A673 (cell line): Measurements from ENCODE around the gene PCSK7. TPM values are rescaled to one million over a fixed set of nuclear protein-coding genes. Genes with fewer than 3 reads are reported as not detected.

Experiments
- BruUV-seq: library from RNA; stranded (reverse); fragments of 400-500 nt; replicated peaks from 2 replicates; lab custom pipeline; 2021; lab: Mats Ljungman, UMichigan
- CTCF ChIA-PET: fragments of 300-600 bp; sonication (Branson Sonifier 250); formaldehyde crosslinking; loops from one replicate; lab custom pipeline; 2022; ENCODE audit warnings: antibody characterized with exemption; lab: Charles Lee
- POLR2A ChIA-PET: fragments of 300-600 bp; sonication (Branson Sonifier 250); formaldehyde crosslinking; loops from one replicate; lab custom pipeline; 2022; ENCODE audit warnings: antibody characterized with exemption; ENCODE audit not compliant: low non-redundant PET; lab: Charles Lee
- DNase-seq: peaks from one replicate; pipeline ENCODE4 v3.0.0-alpha.2; 2015; ENCODE audit warnings: low spot score
- H3K27ac ChIP-seq: fragments of 200-600 bp; sonication (generic); 2 replicates; pipeline ENCODE4 v1.5.1; 2016; ENCODE audit warnings: mixed run types, low read depth, mild to moderate bottlenecking, mixed read lengths, antibody characterized with exemption, low read length; ENCODE audit not compliant: poor library complexity, severe bottlenecking
- H3K27me3 ChIP-seq: fragments of 200-600 bp; sonication (generic); replicated peaks from 2 replicates; pipeline ENCODE4 v1.6.1; 2017; ENCODE audit warnings: mixed run types, low read depth, mild to moderate bottlenecking, mixed read lengths, antibody characterized with exemption, low read length; ENCODE audit not compliant: insufficient read depth, poor library complexity
- H3K36me3 ChIP-seq: fragments of 200-600 bp; sonication (generic); 2 replicates; pipeline ENCODE4 v1.6.1; 2016; ENCODE audit warnings: mixed run types, mild to moderate bottlenecking, mixed read lengths, antibody characterized with exemption, low read length; ENCODE audit not compliant: insufficient read depth, poor library complexity, severe bottlenecking
- H3K4me1 ChIP-seq: fragments of 200-600 bp; sonication (generic); 2 replicates; pipeline ENCODE4 v1.6.1; 2017; ENCODE audit warnings: mixed run types, mild to moderate bottlenecking, mixed read lengths, antibody characterized with exemption, low read length; ENCODE audit not compliant: insufficient read depth, poor library complexity, severe bottlenecking
- H3K4me3 ChIP-seq: fragments of 200-600 bp; sonication (generic); 2 replicates; pipeline ENCODE4 v1.5.1; 2016; ENCODE audit warnings: low read depth, mixed run types, mild to moderate bottlenecking, mixed read lengths, low read length; ENCODE audit not compliant: poor library complexity, severe bottlenecking
- H3K9me3 ChIP-seq: fragments of 200-600 bp; sonication (generic); 2 replicates; pipeline ENCODE4 v1.6.1; 2016; ENCODE audit warnings: mixed run types, low read depth, mild to moderate bottlenecking, mixed read lengths, antibody characterized with exemption, low read length; ENCODE audit not compliant: poor library complexity, severe bottlenecking
- EZH2 ChIP-seq: fragments of 200-600 bp; sonication (generic); IDR thresholded peaks from 2 replicates; pipeline ENCODE4 v1.6.1; 2017; ENCODE audit warnings: borderline replicate concordance, low read depth, mild to moderate bottlenecking, mixed read lengths, antibody characterized with exemption, low read length; ENCODE audit not compliant: poor library complexity, severe bottlenecking
- intact Hi-C: fragments of 100-400 bp; cut with micrococcal nuclease; formaldehyde crosslinking; loops from one replicate; pipeline ENCODE4 v1.10.0; 2022; ENCODE audit not compliant: unreplicated experiment
- total RNA-seq: library from RNA; stranded (reverse); gene quantifications from 2 replicates; pipeline ENCODE4 v1.2.3, GENCODE V29; 2021
- TF ChIP-seq, protein P1 (sequence below): fragments of 300-800, 200-600 bp; sonication (generic); conservative IDR thresholded peaks from 2 replicates; pipeline ENCODE4 v1.5.1; 2017; ENCODE audit warnings: low read depth, mild to moderate bottlenecking, antibody characterized with exemption, low read length, moderate library complexity, mixed read lengths

The PCSK7 gene
- total RNA-seq, 1 experiment from 2014 or later = 49.0 TPM

DNA sequence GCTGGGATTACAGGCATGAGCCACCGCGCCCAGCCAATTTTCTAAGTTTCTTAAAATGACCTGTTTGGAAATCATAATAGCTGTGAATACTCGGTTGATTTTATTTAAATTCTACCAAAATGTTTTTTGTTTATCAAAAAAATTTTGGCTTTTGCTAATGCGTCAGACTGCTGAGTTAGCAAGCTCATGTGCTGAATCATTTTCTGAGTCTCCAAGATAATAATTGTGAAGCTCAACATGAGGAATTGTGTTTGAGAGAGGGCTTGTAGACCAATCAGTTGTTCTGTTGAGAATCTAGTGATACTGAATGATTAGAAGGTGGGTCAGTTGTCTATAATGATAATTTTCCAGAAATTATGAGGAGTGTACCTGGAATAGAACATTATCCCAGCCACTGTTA, 16.5 kb upstream of the PCSK7 start:
- intact Hi-C loops = no loop called here
- H3K9me3 ChIP-seq = no peaks in the 10 kb centered on the region
- CTCF ChIA-PET = interaction anchor here (0.6 kb wide), 1 partner anchor 149 kb away, joined by 3 read pairs; no protein-coding TSS in a partner anchor
- TF ChIP-seq, protein P1, sequence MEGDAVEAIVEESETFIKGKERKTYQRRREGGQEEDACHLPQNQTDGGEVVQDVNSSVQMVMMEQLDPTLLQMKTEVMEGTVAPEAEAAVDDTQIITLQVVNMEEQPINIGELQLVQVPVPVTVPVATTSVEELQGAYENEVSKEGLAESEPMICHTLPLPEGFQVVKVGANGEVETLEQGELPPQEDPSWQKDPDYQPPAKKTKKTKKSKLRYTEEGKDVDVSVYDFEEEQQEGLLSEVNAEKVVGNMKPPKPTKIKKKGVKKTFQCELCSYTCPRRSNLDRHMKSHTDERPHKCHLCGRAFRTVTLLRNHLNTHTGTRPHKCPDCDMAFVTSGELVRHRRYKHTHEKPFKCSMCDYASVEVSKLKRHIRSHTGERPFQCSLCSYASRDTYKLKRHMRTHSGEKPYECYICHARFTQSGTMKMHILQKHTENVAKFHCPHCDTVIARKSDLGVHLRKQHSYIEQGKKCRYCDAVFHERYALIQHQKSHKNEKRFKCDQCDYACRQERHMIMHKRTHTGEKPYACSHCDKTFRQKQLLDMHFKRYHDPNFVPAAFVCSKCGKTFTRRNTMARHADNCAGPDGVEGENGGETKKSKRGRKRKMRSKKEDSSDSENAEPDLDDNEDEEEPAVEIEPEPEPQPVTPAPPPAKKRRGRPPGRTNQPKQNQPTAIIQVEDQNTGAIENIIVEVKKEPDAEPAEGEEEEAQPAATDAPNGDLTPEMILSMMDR = no peak
- TF ChIP-seq EZH2 = no peak
- peaks cover 67% of the 10 kb centered on the region for H3K36me3 ChIP-seq
- H3K27ac ChIP-seq = no peak overlapping the region
- no peaks in the 10 kb centered on the region for H3K27me3 ChIP-seq
- POLR2A ChIA-PET = no interaction called here
- BruUV-seq = no TSS peak
- no peak for DNase-seq
- H3K4me3 ChIP-seq = no peak overlapping the region
- H3K4me1 ChIP-seq = no peaks in the 10 kb centered on the region

GRCh38 chr11:117239295-117239694, 7.4 kb upstream of the PCSK7 start:
- H3K4me1 ChIP-seq = no peaks in the 10 kb centered on the region
- H3K9me3 ChIP-seq = no peaks in the 10 kb centered on the region
- H3K36me3 ChIP-seq = peaks cover 35% of the 10 kb centered on the region
- POLR2A ChIA-PET = no interaction called here
- no peaks in the 10 kb centered on the region for H3K27me3 ChIP-seq
- BruUV-seq = no TSS peak
- no peak for DNase-seq
- no peak overlapping the region for H3K4me3 ChIP-seq
- intact Hi-C loops = no loop called here
- TF ChIP-seq, protein P1 = no peak
- TF ChIP-seq EZH2 = no peak
- no peak overlapping the region for H3K27ac ChIP-seq
- CTCF ChIA-PET = no interaction called here

GRCh38 chr11:117238221-117238620, 6.3 kb upstream of the PCSK7 start:
- intact Hi-C loops = no loop called here
- H3K27me3 ChIP-seq = no peaks in the 10 kb centered on the region
- no TSS peak for BruUV-seq
- DNase-seq = no peak
- no peaks in the 10 kb centered on the region for H3K9me3 ChIP-seq
- TF ChIP-seq EZH2 = no peak
- TF ChIP-seq, protein P1 = no peak
- POLR2A ChIA-PET = no interaction called here
- CTCF ChIA-PET = no interaction called here
- H3K4me1 ChIP-seq = peaks cover 3% of the 10 kb centered on the region
- H3K36me3 ChIP-seq = peaks cover 25% of the 10 kb centered on the region
- H3K27ac ChIP-seq = no peak overlapping the region
- H3K4me3 ChIP-seq = no peak overlapping the region
